ENCODE measurements around the gene APBB2.
A peak's percentile ranks its signal among the peaks of the same experiment; 100 is the strongest.
"Not testable (repeated sequence)": the region's sequence is repeated elsewhere in the genome, so short reads cannot be mapped to it uniquely, and the experiment has no call there.

APBB2 gene

GRCh38 chr4:40842318-40842717 is 372.0 kb downstream of the APBB2 start:
- peak; percentile 71 to 94 for DNase-seq

GRCh38 chr4:40840985-40841571 is 373.3 kb downstream of the APBB2 start:
- DNase-seq, result peak; percentile 93 to 95

- peak; percentile 61 to 85 for DNase-seq
Observed at GRCh38 chr4:40840255-40840984, 373.9 kb downstream of the APBB2 start.

GRCh38 chr4:40838742-40839141 is 375.6 kb downstream of the APBB2 start:
- DNase-seq, result no peak

DNA sequence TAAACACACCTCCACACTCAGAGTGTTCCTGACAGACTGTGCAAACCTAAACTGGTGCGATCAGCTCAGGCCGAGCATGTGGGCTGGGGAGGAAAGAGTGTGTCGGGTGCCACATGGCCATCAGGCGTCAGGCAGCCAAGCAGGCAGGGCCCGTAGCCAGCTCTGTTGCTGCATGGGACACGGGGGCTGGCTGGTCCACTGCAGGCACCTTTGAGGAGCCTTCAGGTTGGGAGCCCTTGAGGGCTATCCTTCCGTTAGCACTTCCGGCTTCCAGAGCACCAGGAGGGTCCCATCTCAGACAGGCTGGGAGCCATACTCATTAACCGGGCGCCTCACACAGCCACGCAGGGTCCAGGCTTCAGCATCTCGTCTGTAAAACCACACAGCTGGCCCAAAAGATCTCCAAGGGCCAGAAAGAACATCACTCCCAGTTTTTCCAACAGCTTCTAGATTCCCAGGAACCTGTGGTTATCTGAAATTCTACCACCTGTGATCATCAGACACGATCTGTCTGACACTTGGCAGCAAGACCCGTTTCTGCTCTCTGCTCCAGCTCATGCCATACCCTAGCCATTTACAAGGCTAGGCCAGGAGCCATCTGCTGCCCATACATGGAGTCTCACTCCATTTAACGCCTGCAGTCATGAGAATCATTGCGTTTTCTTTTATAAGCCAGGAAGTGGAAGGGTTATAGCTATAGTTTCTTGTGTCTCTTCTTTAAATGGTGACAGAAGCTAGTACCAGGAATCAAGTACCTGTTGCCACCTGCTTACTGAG is 377.1 kb downstream of the APBB2 start:
- peak in 1 of 2 experiments; percentile 46 for DNase-seq

DNA sequence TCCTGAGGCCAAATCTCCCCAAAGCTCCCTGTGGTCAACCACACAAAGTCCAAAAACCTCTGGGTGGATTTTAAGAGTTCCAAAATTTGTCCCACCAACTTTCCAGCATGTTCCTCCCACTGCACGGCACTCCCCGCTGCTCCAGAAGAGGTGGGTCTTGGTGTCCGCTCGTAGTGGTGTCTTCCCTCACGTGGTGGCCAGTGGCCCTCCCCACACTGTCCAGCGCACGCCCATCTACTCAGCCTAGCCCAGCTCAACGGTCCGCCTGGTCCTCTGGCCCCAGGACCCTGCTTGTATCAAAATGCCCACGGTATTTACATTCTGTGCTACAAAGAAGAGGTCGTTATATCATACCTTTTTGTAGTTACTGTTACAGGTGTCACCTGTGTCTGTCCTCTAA is 381.1 kb downstream of the APBB2 start:
- no peak for DNase-seq

DNA sequence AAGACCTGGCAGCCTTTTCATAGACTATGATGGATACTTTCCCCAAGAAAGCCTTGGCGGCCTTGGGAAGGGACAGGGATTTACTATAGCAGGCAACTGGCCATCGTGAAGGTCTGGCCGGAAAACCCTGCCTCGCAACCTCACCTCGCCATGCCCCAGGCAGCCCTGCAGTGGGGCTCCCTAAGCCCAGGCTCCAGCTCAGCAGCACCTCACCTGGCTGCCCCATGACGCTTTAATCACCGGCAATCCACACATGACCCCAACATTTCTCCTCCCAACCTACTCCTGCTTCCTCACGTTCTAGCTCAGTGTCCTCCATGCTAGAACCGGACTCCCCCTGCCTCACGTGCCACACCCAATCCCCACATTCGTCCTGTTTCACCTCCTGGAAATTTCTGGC is 382.2 kb downstream of the APBB2 start:
- DNase-seq, result no peak

DNA sequence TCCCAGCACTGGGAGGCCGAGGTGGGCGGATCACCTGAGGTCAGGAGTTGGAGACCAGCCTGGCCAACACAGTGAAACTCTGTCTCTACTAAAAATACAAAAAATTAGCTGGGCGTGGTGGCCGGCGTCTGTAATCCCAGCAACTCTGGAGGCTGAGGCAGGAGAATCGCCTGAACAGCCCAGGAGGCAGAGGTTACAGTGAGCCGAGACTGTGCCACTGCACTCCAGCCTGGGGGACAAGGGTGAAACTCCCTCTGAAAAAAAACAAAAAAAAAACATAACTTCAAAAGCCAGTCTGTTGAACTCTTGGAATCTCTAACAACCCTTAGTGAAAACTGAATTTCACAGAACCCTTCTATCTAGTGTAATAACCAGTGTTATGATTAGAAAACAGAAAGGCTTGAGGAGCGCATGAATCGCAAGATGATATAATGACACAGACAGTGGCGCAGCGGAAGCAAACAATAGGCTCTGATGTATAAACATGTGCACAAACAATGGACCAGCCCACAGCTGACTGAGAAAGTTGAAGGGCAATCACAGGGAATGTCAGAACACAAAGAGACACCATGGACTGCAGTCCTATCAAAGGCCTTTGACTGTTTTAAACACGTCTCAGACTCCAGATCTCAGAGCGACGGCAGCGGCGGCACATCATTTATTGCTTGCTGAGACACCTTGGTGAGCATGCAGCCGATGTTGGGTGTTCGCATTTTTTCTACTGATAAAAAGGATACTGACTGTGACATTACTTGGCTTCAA is 383.0 kb downstream of the APBB2 start:
- DNase-seq, result no peak

DNA sequence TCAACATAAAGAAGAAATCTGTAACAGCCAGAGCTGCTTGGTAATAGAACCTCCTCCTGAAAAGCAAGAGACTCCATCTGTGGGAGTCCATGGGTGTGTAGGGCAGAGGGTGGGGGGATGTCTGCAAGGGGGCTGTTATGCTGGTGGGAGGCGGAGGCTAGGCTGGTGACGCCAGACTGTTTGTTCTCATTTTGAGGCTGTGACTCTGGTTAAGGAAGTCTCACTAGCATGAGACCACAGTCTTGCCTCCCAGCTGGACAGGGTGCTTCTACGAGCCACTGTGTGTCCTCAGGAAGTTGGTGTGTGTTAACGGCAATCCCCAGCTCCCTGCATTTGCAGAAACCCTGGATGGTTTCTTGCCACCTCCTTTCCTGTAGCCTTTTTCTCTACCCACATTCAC is 384.8 kb downstream of the APBB2 start:
- DNase-seq, result no peak

DNA sequence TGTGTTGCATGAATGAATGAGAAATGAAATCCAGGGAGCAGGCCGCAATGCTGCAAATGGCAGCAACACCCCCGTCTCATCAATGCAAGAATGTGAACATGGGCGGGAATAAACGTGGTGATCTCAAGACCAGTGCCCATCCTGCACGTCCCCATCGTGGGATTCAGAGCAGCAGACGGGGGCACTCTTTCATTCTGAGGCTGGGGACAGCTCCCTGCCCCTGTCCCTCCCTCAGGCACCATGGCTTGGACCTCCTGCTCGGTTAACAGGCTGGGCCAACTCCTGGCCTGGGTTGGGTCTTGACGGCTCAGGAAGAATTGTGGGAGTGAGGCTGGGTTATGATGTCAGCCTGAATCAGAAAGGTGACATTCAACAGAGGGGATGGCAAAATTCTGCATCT is 385.7 kb downstream of the APBB2 start:
- DNase-seq, result no peak

DNA sequence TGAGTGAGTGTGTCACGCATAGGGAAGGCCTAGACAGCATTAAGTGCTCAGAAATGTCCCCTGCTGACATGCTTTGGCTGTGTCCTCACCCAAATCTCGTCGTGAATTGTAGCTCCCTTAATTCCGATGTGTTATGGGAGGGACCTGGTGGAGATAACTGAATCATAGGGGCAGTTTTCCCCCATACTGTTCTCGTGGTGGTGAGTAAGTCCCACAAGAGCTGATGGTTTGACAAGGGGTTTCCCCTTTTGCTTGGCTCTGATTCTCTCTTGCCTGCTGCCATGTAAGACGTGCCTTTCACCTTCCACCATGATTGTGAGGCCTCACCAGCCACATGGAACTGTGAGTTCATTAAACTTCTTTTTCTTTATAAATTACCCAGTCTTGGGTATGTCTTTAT is 386.6 kb downstream of the APBB2 start:
- no peak for DNase-seq

DNA sequence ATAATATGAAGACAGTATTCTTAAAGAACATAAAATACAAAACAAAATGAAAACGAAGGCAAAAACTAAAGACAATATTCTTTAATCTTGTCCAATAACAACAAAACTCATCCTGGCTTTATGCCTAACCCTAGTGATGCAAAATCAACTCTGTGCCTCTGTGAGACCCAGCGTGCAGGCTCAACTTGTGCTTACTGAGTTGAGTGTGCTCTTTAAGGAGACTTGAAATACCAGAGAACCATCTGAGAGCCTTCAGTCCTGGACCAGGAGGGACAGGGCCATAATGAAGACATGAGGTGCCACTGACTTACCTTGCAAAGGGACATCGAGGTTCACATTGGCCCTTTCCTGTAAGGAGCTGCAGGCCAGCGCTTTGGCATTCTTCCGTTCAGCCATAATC is 387.5 kb downstream of the APBB2 start:
- DNase-seq, result no peak

GRCh38 chr4:40825014-40825838 is 389.1 kb downstream of the APBB2 start:
- no peak for DNase-seq

GRCh38 chr4:40822420-40823166 is 391.7 kb downstream of the APBB2 start:
- no peak for DNase-seq

GRCh38 chr4:40820101-40820500 is 394.2 kb downstream of the APBB2 start:
- no peak for DNase-seq

GRCh38 chr4:40817157-40817556 is 397.2 kb downstream of the APBB2 start:
- DNase-seq, result not testable (repeated sequence)

DNA sequence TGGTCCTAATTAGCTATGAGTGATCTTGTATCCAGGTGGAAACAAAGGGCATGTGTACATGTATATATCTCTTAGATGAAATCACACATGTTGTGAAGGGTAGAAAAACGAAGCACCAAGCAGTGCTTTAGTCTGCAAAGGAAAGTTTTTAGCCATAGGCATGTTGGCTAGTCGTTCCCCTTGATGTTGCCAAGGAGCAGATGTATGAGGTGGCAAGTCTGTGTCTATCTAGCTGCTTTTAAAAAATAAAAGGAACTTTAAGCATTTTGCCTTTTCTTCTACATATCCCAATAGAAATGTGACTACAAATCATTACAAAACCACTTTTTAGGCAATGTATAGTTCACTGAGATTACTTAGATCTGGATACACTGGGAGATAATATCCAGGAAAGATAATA is 401.5 kb downstream of the APBB2 start:
- no peak for DNase-seq

DNA sequence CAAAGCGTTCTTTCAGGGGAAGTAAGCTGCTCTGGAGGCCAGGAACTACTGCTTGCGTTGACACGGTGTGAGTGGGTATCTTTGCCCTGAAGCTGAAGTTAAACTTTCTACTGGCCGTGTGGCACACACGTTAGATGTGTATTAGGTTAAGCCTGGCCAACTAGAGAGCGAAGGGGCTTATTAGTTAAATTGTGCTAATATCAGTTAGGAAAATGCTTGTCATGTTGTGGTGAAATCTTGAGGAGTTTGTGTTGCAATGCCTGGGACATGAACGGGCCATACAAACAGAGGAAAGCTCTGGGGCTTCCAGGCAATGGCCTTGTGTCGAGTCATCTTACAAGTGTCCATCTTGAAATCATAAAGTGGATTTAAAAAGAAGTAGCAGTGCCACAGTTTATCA is 402.0 kb downstream of the APBB2 start:
- DNase-seq, result no peak

DNA sequence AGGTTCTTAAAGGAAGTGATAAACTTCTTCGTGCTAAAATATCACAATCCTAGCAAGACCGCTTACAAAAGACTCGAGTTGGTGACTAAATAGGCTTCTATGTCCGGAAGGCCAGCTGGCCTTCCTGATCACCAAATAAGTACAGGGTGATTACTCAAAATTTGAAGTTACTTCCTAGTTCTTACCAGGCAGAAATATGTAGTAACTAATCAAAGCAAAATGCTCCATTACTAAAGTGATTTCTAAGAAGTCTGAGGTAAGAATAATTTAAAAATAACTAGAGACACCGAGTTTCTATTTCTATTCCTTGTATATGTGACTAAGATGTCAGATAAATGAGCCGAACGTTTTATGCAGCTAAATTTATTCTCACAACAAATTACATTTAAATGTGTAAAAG is 402.4 kb downstream of the APBB2 start:
- DNase-seq, result no peak

DNA sequence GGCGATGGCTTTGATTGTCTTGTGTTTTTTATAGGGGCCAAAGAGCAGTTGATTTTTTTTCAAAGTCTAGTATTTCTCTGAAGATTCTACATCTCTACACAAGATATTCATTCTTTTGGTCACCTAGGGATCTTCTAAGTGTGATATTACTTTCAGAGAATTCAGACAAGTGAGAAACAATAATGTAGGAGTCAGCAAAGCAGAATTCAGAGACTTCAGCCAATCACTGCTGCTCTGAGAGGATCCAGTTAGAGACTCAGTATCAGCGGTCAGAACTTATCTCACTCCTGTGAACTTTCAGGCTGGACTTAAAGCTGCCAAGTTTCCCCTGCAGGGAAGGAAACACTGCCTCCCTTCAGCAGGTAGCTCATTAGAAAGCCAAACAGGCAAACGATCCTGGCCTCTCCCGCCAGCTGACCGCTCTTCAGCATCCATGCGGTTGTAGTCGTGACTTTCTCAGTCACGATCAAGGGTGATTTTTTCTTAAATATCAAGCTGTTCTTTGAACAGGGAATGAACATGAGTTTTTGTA is 405.4 kb downstream of the APBB2 start:
- DNase-seq, result no peak

DNA sequence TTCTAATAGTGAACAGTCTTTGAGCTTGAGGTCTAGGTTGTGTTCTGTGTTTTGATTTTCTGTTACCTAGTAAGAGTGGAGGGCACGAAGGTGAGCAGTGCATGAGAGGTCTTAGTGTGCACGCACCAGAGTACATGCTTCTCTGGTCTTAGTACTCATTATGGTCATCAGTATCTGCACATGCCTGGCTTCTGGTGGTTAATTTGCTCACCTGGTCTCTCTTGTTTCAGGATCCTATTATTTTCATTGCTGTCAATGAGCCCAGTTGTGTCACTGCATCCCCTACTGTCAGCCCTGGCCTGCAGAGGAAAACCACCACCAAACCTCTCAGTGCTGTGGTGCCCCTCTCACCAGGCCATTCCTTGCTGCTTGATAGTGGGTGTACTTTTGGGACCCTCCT is 409.7 kb downstream of the APBB2 start:
- DNase-seq, result no peak
